Fibroblast of pulmonary artery (primary cell): ENCODE data around the gene C9orf43.

Source experiments
- DNase-seq: peaks from one replicate; pipeline ENCODE4 v3.0.0-alpha.2; 2010; ENCODE audit warnings: low read depth
- H3K4me3 ChIP-seq: replicated peaks from 2 replicates; pipeline ENCODE4 v1.5.1; 2011; ENCODE audit warnings: low read depth, mild to moderate bottlenecking, control low read depth, low read length, moderate library complexity
- TF ChIP-seq, protein P1 (sequence below): IDR thresholded peaks from 2 replicates; pipeline ENCODE4 v1.5.1; 2011; ENCODE audit warnings: mild to moderate bottlenecking, control low read depth, low read length, inconsistent platforms; ENCODE audit errors: missing control alignments

C9orf43 gene

DNA sequence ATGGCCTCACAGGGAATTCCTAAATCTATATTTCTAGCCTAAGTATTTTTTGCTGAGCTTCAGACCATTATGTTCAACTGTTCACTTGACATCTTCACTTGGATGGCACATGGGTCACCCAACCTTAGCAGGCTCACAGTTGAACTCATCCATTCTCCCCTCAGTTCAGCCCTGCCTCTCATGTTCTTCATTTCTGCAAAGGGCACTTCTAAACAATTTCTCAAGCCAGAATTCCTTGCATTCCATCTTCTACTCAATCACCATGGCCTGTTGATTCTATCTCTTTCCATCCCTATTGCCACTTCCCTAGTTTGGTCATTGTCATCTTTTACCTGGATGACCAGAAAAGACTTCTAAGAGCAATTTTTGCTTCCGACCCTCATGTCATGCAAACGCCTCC is 45.7 kb downstream of the C9orf43 start:
- peak; percentile 31 for DNase-seq
- H3K4me3 ChIP-seq: no peak overlapping the region
- TF ChIP-seq, protein P1, sequence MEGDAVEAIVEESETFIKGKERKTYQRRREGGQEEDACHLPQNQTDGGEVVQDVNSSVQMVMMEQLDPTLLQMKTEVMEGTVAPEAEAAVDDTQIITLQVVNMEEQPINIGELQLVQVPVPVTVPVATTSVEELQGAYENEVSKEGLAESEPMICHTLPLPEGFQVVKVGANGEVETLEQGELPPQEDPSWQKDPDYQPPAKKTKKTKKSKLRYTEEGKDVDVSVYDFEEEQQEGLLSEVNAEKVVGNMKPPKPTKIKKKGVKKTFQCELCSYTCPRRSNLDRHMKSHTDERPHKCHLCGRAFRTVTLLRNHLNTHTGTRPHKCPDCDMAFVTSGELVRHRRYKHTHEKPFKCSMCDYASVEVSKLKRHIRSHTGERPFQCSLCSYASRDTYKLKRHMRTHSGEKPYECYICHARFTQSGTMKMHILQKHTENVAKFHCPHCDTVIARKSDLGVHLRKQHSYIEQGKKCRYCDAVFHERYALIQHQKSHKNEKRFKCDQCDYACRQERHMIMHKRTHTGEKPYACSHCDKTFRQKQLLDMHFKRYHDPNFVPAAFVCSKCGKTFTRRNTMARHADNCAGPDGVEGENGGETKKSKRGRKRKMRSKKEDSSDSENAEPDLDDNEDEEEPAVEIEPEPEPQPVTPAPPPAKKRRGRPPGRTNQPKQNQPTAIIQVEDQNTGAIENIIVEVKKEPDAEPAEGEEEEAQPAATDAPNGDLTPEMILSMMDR: no peak

DNA sequence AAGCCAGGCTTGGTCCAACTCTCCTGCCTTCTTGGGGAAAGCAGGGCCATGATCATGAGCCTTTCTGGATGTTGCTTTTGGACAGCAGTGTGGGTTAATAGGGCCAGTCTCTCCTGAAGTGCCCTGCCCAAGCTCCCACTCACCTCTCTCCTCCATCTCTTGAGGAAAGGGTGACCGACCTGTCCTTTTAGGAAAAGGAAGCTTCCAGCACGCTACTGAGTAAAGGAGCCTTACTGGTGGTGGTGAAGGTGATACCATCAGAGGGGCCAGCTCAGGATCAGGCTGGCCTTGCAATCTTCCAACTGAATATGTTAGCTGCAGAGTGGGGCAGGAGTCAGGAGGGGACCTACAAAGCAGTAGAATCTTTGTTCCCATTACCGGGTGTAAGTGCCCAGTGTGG is 50.7 kb downstream of the C9orf43 start:
- no peak for DNase-seq
- no peak overlapping the region for H3K4me3 ChIP-seq
- TF ChIP-seq, protein P1: no peak

DNA sequence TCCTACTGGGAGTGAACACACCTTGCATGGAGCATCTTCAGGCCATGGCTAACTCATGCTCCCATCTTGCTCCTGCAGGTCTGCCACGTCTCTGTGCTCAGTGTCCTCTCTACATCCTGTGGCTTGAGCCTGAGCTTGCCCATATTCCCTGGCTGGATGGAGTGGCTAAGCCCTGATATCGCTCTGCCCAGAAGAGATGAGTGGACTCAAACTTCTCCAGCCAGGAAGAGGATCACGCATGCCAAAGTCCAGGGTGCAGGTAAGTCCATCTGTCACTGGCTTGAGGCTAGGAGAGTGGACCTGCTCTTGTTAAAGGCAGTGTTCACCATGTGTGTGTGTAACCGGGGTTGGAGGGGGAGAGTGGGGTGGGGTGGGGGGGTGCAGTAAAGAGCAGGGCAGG is 51.4 kb downstream of the C9orf43 start:
- TF ChIP-seq, protein P1: no peak
- no peak overlapping the region for H3K4me3 ChIP-seq
- no peak for DNase-seq

DNA sequence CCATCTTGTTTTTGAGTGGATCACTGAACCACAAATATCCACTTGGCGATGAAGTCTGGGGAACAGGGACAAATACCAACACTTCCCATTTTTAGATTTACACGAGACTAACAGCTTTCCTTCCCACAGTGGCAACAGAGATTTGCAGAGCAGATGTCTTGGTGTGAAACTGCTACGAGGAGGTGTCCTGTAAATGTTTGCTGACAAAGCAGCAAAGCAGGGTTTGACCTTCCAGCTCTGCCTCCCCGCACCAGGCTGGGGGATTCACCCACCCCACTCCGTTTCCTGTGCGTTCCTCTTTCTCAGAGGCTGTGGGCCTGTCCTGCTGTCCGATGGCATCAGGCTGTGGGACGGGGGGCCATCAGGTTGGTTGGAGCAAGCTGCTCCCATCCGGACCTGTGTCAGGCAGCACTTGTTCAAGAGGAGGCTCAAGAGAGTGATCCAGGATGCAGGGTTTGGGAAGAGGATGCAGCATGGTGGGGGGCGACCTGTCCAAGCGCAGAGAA is 52.3 kb downstream of the C9orf43 start:
- no peak for DNase-seq
- no peak overlapping the region for H3K4me3 ChIP-seq
- TF ChIP-seq, protein P1: no peak

DNA sequence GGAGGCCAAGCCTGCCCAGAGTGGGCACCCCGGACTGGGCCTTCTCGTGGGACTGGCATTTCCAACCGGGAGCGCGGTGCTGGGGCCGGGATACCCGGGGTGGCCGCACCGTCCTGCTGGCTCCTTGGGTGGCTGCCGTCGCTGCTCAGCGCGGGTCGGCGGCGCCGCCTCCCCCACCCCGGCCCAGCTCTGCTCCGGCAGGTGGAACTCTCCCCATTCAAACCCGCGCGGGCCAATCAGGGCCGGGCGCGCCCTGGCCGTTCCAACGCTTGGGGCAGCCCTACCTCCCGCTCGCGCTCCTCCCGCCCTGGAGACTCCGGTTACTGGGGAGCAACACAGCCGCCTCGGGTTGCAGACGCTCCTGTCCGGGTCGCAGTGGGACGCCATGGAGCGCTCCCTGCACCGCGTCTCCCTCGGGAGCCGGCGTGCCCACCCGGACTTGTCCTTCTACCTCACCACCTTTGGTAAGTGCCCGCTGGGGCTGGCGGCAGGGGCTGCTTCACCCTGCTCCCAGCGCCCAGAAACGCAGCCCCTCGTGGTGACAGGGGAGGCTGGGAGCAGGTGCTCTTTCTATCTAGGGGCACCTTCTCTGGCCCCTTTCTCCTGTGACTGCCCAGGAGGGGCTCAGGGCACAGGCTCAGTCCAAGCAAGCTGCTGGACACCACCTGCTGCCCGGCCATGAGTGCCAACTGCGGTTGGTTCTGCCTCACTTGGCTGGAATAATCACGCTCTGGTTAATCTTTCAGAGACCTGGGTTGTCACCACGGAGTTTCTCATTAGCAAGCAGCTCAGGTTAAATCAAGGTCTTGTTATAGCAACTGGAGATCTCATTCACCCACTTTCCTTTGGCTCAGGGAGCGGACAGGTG is 53.1 kb downstream of the C9orf43 start, which contains the start of gene RGS3:
Gene RGS3, plus strand, starts transcription at position 310 of the 868 bp plus-strand sequence. Its CDS starts 76 bp downstream, at position 386.
- no peak for DNase-seq
- TF ChIP-seq, protein P1: no peak
- no peak within 1 kb of the TSS for H3K4me3 ChIP-seq

DNA sequence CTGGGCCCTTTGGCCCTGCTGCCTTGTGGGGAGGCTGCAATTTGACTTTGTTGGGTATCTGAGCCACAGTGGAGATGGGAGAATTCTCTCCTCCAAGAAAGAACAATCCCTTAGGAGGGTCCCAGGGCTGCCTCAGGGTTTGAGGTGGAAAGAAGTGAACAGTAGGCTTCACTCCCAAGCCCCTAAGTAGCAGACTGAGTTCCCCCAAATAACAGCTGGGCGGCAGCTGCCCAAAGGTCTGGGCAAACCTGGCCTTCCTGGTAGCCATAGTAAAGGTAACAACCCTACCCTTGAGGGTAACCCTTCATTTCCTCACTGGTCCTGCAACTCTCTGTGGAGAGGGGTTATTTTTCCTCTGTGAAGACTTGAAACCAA is 53.7 kb downstream of the C9orf43 start:
- DNase-seq: no peak
- TF ChIP-seq, protein P1: no peak
- no peak overlapping the region for H3K4me3 ChIP-seq

DNA sequence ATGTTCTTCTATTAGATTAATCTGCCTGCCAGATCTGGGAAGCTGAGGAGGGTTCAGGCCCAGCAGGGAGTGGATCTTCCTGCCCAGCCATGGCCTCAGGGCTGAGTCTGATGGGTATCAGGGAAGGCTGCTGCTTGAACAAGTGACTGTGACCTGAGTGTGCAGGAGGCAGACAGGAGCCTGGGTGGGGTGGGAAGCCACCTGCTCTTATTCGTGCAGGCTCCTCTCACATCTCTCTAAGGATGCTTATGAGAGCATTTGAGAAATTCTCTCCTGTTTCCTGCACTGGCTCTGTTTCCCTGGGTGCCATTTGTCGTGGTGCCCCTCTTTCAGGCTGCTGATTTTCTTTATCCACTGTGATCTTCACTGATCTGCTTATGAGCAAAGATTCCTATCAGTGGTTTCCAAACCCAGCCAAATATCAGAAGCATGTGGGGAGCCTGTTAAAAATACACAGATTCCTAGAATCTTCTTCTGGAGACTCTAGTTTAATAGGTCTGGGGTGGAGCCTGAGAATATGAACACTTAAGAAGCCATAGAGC is 55.1 kb downstream of the C9orf43 start:
- no peak for DNase-seq
- TF ChIP-seq, protein P1: no peak
- H3K4me3 ChIP-seq: no peak overlapping the region
